DND-41 (cell line): ENCODE data around the gene SUSD5.

Experiments used
- EZH2 ChIP-seq: IDR thresholded peaks from 3 replicates; pipeline ENCODE4 v1.6.1; 2012; ENCODE audit warnings: borderline replicate concordance, low read depth, mild to moderate bottlenecking, moderate library complexity, low read length, inconsistent platforms; ENCODE audit not compliant: severe bottlenecking
- TF ChIP-seq, protein P1 (sequence below): IDR thresholded peaks from 2 replicates; pipeline ENCODE4 v1.5.1; 2012; ENCODE audit warnings: borderline replicate concordance, low read length, moderate library complexity, mild to moderate bottlenecking; ENCODE audit not compliant: poor library complexity, severe bottlenecking; ENCODE audit errors: extremely low read depth

GRCh38 chr3:33167716-33168336, 50.8 kb downstream of the SUSD5 start:
- TF ChIP-seq, protein P1, sequence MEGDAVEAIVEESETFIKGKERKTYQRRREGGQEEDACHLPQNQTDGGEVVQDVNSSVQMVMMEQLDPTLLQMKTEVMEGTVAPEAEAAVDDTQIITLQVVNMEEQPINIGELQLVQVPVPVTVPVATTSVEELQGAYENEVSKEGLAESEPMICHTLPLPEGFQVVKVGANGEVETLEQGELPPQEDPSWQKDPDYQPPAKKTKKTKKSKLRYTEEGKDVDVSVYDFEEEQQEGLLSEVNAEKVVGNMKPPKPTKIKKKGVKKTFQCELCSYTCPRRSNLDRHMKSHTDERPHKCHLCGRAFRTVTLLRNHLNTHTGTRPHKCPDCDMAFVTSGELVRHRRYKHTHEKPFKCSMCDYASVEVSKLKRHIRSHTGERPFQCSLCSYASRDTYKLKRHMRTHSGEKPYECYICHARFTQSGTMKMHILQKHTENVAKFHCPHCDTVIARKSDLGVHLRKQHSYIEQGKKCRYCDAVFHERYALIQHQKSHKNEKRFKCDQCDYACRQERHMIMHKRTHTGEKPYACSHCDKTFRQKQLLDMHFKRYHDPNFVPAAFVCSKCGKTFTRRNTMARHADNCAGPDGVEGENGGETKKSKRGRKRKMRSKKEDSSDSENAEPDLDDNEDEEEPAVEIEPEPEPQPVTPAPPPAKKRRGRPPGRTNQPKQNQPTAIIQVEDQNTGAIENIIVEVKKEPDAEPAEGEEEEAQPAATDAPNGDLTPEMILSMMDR, result no peak
- no peak for TF ChIP-seq EZH2
